Right atrium auricular region (tissue), 2 donors: ENCODE data around the gene KLHL40. TPM values are rescaled to one million over a fixed set of nuclear protein-coding genes. Genes with fewer than 3 reads are reported as not detected.

Experiments
- DNase-seq: peaks from one replicate; pipeline ENCODE4 v3.0.0-alpha.2; 2019; ENCODE audit warnings: low spot score
- H3K27ac ChIP-seq, 2 donors: fragments of 200-600 bp; sonication (generic); 1 replicate in 1 of 2; 2 replicates in 1 of 2; pipeline ENCODE4 v1.5.1; 2016 to 2019
- H3K27me3 ChIP-seq, 2 donors: fragments of 200-600 bp; sonication (generic); one replicate each; pipeline versions ENCODE4 v1.5.1 to v1.6.0; 2017 to 2019
- H3K36me3 ChIP-seq: fragments of 200-600 bp; sonication (generic); one replicate; pipeline ENCODE4 v1.5.1; 2016
- H3K4me1 ChIP-seq, 2 donors: fragments of 200-600 bp; sonication (generic); one replicate each; pipeline versions ENCODE4 v1.5.1 to v1.6.0; 2017 to 2019
- H3K4me3 ChIP-seq, 2 donors: fragments of 200-600 bp; sonication (generic); 1 replicate in 1 of 2; 2 replicates in 1 of 2; pipeline ENCODE4 v1.5.1; 2017 to 2019; ENCODE audit warnings: mild to moderate bottlenecking in 1 of 2, moderate library complexity in 1 of 2
- H3K9me3 ChIP-seq, 2 donors: fragments of 200-600 bp; sonication (generic); one replicate each; pipeline ENCODE4 v1.5.1; 2019
- CTCF ChIP-seq, 2 donors: fragments of 200-600 bp; sonication (generic); IDR thresholded peaks; one replicate each; pipeline ENCODE4 v1.5.1; 2019; ENCODE audit warnings: antibody characterized with exemption in 2 of 2
- total RNA-seq, 2 donors: library from RNA; depleted of rRNA; stranded (reverse); fragments of >200 nt; gene quantifications; one replicate each; pipeline ENCODE4 v1.1.0, GENCODE V29; 2016

Gene KLHL40
- total RNA-seq, 2 donors from 2014 or later = 0.15 to 0.63 TPM

GRCh38 chr3:42704136-42704841 lies 19.0 kb downstream of the KLHL40 start:
- Histone ChIP-seq H3K4me3 (no peak overlapping the region), H3K4me1 (peaks cover 0 to 42% of the 10 kb centered on the region in 2 donors), H3K9me3 (no peaks in the 10 kb centered on the region), H3K27me3 (no peaks in the 10 kb centered on the region), H3K36me3 (no peaks in the 10 kb centered on the region), H3K27ac (peak overlapping the region; percentile 92 to 98)
- no peak for DNase-seq
- no peak for TF ChIP-seq CTCF (IDR thresholded peaks at IDR 0.05)

- Histone ChIP-seq H3K27ac (peak overlapping the region; percentile 92 to 98), H3K9me3 (no peaks in the 10 kb centered on the region), H3K27me3 (no peaks in the 10 kb centered on the region), H3K4me1 (peaks cover 0 to 37% of the 10 kb centered on the region in 2 donors), H3K36me3 (no peaks in the 10 kb centered on the region), H3K4me3 (no peak overlapping the region)
- no peak for DNase-seq
- TF ChIP-seq CTCF (IDR thresholded peaks at IDR 0.05) = no peak
Observed at GRCh38 chr3:42705058-42705767, 19.9 kb downstream of the KLHL40 start.

- no peak for TF ChIP-seq CTCF (IDR thresholded peaks at IDR 0.05)
- peaks cover 0 to 37% of the 10 kb centered on the region in 2 donors for H3K4me1 ChIP-seq
- no peaks in the 10 kb centered on the region for H3K36me3 ChIP-seq
- H3K9me3 ChIP-seq = no peaks in the 10 kb centered on the region
- DNase-seq = no peak
- H3K4me3 ChIP-seq = no peak overlapping the region
- H3K27me3 ChIP-seq = no peaks in the 10 kb centered on the region
- H3K27ac ChIP-seq = peak overlapping the region; percentile 92 to 98
Observed at GRCh38 chr3:42705962-42706585, 20.7 kb downstream of the KLHL40 start.

GRCh38 chr3:42706721-42707619 lies 21.6 kb downstream of the KLHL40 start:
- H3K27ac ChIP-seq = peak overlapping the region; percentile 92 to 98
- DNase-seq = no peak
- no peak overlapping the region for H3K4me3 ChIP-seq
- no peaks in the 10 kb centered on the region for H3K36me3 ChIP-seq
- TF ChIP-seq CTCF (IDR thresholded peaks at IDR 0.05) = no peak
- H3K27me3 ChIP-seq = no peaks in the 10 kb centered on the region
- peaks cover 0 to 37% of the 10 kb centered on the region in 2 donors for H3K4me1 ChIP-seq
- H3K9me3 ChIP-seq = no peaks in the 10 kb centered on the region

GRCh38 chr3:42707620-42708355 lies 22.5 kb downstream of the KLHL40 start:
- no peaks in the 10 kb centered on the region for H3K9me3 ChIP-seq
- H3K36me3 ChIP-seq = no peaks in the 10 kb centered on the region
- no peak overlapping the region for H3K27ac ChIP-seq
- peaks cover 0 to 35% of the 10 kb centered on the region in 2 donors for H3K4me1 ChIP-seq
- no peaks in the 10 kb centered on the region for H3K27me3 ChIP-seq
- no peak for DNase-seq
- no peak overlapping the region for H3K4me3 ChIP-seq
- no peak for TF ChIP-seq CTCF (IDR thresholded peaks at IDR 0.05)
